GM12878 (cell line): ENCODE data around the gene SFTPB. TPM values are rescaled to one million over a fixed set of nuclear protein-coding genes. Genes with fewer than 3 reads are reported as not detected.

Experiments
- ATAC-seq: fragments of 200-7000 bp; cut with Tn5 transposase; 3 replicates; pipeline ENCODE4 v1.9.1; 2020; ENCODE audit warnings: mild to moderate bottlenecking, moderate library complexity
- BruUV-seq: library from RNA; stranded (reverse); fragments of 400-500 nt; replicated peaks from 2 replicates; lab custom pipeline; 2021; lab: Mats Ljungman, UMichigan
- CTCF ChIA-PET: fragments of 300-600 bp; sonication (Branson Sonifier 250); formaldehyde crosslinking; extraction: SDS; loops from one replicate; lab custom pipeline; 2021; ENCODE audit warnings: inconsistent platforms; lab: Yijun Ruan, JAX
- POLR2A ChIA-PET: fragments of 350-600 bp; formaldehyde crosslinking; extraction: SDS; loops from one replicate; lab custom pipeline; 2021; ENCODE audit warnings: inconsistent platforms; lab: Charles Lee
- RAD21 ChIA-PET: fragments of 300-600 bp; sonication (Branson Sonifier 250); formaldehyde crosslinking; loops from one replicate; lab custom pipeline; 2023; ENCODE audit warnings: antibody characterized with exemption; ENCODE audit not compliant: unreplicated experiment; lab: Charles Lee
- SMC1A ChIA-PET: fragments of 300-600 bp; sonication (Branson Sonifier 250); formaldehyde crosslinking; loops from one replicate; lab custom pipeline; 2023; ENCODE audit not compliant: unreplicated experiment, uncharacterized antibody; lab: Charles Lee
- DNase-seq: peaks from one replicate; pipeline ENCODE4 v3.0.0-alpha.2; 2011; ENCODE audit warnings: low read depth, low spot score
- FAIRE-seq: peaks from 3 replicates; lab custom pipeline; 2011; peaks lifted over from hg19 to GRCh38; lab: Jason Lieb, UNC
- H2AFZ ChIP-seq: 2 replicates; pipeline ENCODE4 v1.6.0; 2011; ENCODE audit warnings: low read depth, low read length, control low read depth; ENCODE audit not compliant: control insufficient read depth
- H3K27ac ChIP-seq: 2 replicates; pipeline ENCODE4 v1.5.1; 2011; ENCODE audit warnings: control low read depth; ENCODE audit not compliant: control insufficient read depth, insufficient read depth
- H3K27me3 ChIP-seq, 2 experiments: replicated peaks in 1 of 2; 2 replicates each; pipeline versions ENCODE4 v1.6.0 to v1.6.1; 2011; ENCODE audit warnings: low read length in 1 of 2; ENCODE audit not compliant: control insufficient read depth in 2 of 2, insufficient read depth in 2 of 2
- H3K36me3 ChIP-seq, 2 experiments: 2 replicates each; pipeline ENCODE4 v1.5.1; 2011; ENCODE audit warnings: low read length in 1 of 2; ENCODE audit not compliant: control insufficient read depth in 2 of 2, insufficient read depth in 2 of 2
- H3K4me1 ChIP-seq: 2 replicates; pipeline ENCODE4 v1.6.1; 2011; ENCODE audit warnings: mild to moderate bottlenecking, low read length, moderate library complexity, mixed read lengths; ENCODE audit not compliant: control insufficient read depth, insufficient read depth
- H3K4me2 ChIP-seq: 2 replicates; pipeline ENCODE4 v1.6.0; 2011; ENCODE audit warnings: control low read depth; ENCODE audit not compliant: control insufficient read depth, insufficient read depth
- H3K4me3 ChIP-seq: fragments of 200-600 bp; sonication (generic); 2 replicates; pipeline ENCODE4 v1.5.1; 2016
- H3K79me2 ChIP-seq: 2 replicates; pipeline ENCODE4 v1.6.0; 2011; ENCODE audit warnings: low read length; ENCODE audit not compliant: control insufficient read depth, insufficient read depth
- H3K9ac ChIP-seq: 2 replicates; pipeline ENCODE4 v1.8.0; 2011; ENCODE audit warnings: low read length, control low read depth, mixed read lengths; ENCODE audit not compliant: control insufficient read depth, insufficient read depth
- H3K9me3 ChIP-seq: replicated peaks from 3 replicates; pipeline ENCODE4 v1.5.1; 2011; ENCODE audit warnings: mild to moderate bottlenecking, low read length; ENCODE audit not compliant: control insufficient read depth, insufficient read depth
- H4K20me1 ChIP-seq: 2 replicates; pipeline ENCODE4 v1.6.0; 2011; ENCODE audit not compliant: control insufficient read depth, insufficient read depth
- RUNX3 ChIP-seq: IDR thresholded peaks from 2 replicates; pipeline ENCODE4 v1.6.1; 2012; ENCODE audit warnings: low read length, inconsistent platforms
- WGBS: methylation state at CpG from one replicate; pipeline ENCODE4 v1.1.6; 2016; ENCODE audit warnings: low lambda C conversion rate; ENCODE audit not compliant: insufficient replicate concordance, insufficient coverage; ENCODE audit errors: missing lambda C conversion rate; 5-methylcytosine and 5-hydroxymethylcytosine counted together
- in situ Hi-C: fragments of 300-500 bp; cut with MboI; formaldehyde crosslinking; loops from 9 replicates; pipeline ENCODE4 v1.14.3; 2018; ENCODE audit warnings: mixed read lengths
- intact Hi-C: fragments of 100-400 bp; cut with micrococcal nuclease; formaldehyde crosslinking; loops from one replicate; pipeline ENCODE4 v1.14.2; 2022; ENCODE audit not compliant: unreplicated experiment
- polyA plus RNA-seq, 11 experiments: library from polyadenylated mRNA; depleted of rRNA in 4 of 11; unstranded in 6 of 11; stranded (reverse) in 5 of 11; fragments of >200 nt; fragmentation: Nextera tagmentation in 4 of 11; fragmentation: Illumina TruSeq in 1 of 11; extraction: Ambion mirVana in 4 of 11; extraction: Trizol in 1 of 11; gene quantifications; 1 replicate in 1 of 11; 2 replicates in 10 of 11; pipeline versions ENCODE4 v1.2.1 to v1.2.3, GENCODE V29; 2011 to 2016; ENCODE audit warnings: inconsistent platforms in 2 of 11, missing spikeins in 2 of 11, low read depth in 1 of 11
- total RNA-seq, 4 experiments: library from RNA; depleted of rRNA in 3 of 4; stranded (reverse); fragments of >200 nt in 3 of 4; fragmentation: Illumina TruSeq in 1 of 4; extraction: Trizol in 1 of 4; gene quantifications; 2 replicates each; pipeline versions ENCODE4 v1.2.1 to v1.2.3, GENCODE V29; 2013 to 2021
- TF ChIP-seq, protein P1 (sequence below): fragments of 450-650 bp; IDR thresholded peaks from 2 replicates; pipeline ENCODE4 v1.6.1; 2018; ENCODE audit warnings: mild to moderate bottlenecking, low read depth, moderate library complexity; ENCODE audit not compliant: partially characterized antibody
- TF ChIP-seq, protein P2 (sequence below): IDR thresholded peaks from 2 replicates; pipeline ENCODE4 v1.6.1; 2012; ENCODE audit warnings: mild to moderate bottlenecking, low read depth, low read length

SFTPB gene
- total and polyA plus RNA-seq, 10 of the 15 experiments (the other 5 are each of a cell fraction or from before 2014, with no cell fraction given) = 0.02 to 5.3 TPM; not detected in 8

DNA sequence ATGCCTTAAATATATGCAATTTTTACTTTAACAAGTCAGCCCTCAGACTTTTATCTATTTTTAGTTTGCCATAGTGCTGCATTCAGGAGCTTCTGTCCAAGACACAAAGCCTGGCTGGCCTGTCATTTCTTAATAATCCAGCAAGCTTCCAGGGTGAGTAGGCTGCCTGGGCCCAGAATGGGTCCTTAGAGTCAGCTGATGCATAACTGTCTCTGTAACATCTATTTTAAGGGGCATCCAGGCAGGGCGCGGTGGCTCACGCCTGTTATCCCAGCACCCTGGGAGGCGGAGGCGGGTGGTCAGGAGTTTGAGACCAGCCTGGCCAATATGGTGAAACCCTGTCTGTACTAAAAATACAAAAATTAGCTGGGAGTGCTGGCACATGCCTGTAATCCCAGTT lies 14.4 kb upstream of the SFTPB start:
- intact Hi-C loops = no loop called here
- TF ChIP-seq RUNX3 = no peak
- TF ChIP-seq, protein P1, sequence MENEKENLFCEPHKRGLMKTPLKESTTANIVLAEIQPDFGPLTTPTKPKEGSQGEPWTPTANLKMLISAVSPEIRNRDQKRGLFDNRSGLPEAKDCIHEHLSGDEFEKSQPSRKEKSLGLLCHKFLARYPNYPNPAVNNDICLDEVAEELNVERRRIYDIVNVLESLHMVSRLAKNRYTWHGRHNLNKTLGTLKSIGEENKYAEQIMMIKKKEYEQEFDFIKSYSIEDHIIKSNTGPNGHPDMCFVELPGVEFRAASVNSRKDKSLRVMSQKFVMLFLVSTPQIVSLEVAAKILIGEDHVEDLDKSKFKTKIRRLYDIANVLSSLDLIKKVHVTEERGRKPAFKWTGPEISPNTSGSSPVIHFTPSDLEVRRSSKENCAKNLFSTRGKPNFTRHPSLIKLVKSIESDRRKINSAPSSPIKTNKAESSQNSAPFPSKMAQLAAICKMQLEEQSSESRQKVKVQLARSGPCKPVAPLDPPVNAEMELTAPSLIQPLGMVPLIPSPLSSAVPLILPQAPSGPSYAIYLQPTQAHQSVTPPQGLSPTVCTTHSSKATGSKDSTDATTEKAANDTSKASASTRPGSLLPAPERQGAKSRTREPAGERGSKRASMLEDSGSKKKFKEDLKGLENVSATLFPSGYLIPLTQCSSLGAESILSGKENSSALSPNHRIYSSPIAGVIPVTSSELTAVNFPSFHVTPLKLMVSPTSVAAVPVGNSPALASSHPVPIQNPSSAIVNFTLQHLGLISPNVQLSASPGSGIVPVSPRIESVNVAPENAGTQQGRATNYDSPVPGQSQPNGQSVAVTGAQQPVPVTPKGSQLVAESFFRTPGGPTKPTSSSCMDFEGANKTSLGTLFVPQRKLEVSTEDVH = no peak
- TF ChIP-seq, protein P2, sequence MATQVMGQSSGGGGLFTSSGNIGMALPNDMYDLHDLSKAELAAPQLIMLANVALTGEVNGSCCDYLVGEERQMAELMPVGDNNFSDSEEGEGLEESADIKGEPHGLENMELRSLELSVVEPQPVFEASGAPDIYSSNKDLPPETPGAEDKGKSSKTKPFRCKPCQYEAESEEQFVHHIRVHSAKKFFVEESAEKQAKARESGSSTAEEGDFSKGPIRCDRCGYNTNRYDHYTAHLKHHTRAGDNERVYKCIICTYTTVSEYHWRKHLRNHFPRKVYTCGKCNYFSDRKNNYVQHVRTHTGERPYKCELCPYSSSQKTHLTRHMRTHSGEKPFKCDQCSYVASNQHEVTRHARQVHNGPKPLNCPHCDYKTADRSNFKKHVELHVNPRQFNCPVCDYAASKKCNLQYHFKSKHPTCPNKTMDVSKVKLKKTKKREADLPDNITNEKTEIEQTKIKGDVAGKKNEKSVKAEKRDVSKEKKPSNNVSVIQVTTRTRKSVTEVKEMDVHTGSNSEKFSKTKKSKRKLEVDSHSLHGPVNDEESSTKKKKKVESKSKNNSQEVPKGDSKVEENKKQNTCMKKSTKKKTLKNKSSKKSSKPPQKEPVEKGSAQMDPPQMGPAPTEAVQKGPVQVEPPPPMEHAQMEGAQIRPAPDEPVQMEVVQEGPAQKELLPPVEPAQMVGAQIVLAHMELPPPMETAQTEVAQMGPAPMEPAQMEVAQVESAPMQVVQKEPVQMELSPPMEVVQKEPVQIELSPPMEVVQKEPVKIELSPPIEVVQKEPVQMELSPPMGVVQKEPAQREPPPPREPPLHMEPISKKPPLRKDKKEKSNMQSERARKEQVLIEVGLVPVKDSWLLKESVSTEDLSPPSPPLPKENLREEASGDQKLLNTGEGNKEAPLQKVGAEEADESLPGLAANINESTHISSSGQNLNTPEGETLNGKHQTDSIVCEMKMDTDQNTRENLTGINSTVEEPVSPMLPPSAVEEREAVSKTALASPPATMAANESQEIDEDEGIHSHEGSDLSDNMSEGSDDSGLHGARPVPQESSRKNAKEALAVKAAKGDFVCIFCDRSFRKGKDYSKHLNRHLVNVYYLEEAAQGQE = no peak
- TF ChIP-seq, all 136 proteins: peak for 0
- Histone ChIP-seq H3K27ac (no peak overlapping the region), H4K20me1 (no peaks in the 10 kb centered on the region), H3K36me3 (no peaks in the 10 kb centered on the region), H3K4me2 (no peak overlapping the region), H3K79me2 (no peaks in the 10 kb centered on the region), H3K9me3 (no peaks in the 10 kb centered on the region), H3K27me3 (no peaks in the 10 kb centered on the region), H3K4me1 (no peaks in the 10 kb centered on the region; the same call in 1 of the 2 replicates), H3K4me3 (no peak overlapping the region), H3K9ac (no peak overlapping the region), H2AFZ (no peak overlapping the region)
- ChIA-PET SMC1A (interaction anchor here (5.1 kb wide), 1 partner anchor 25 kb away, joined by 75 read pairs; no protein-coding TSS in a partner anchor), RAD21 (interaction anchor here (2.9 to 8.3 kb wide), 2 partner anchors 24 to 45 kb away, joined by 8 to 94 read pairs; no protein-coding TSS in a partner anchor), CTCF (interaction anchor here (1.6 to 9.3 kb wide), 3 partner anchors 25 to 46 kb away, joined by 6 to 194 read pairs (median 12); no protein-coding TSS in a partner anchor), POLR2A (interaction anchor here (0.7 kb wide), 1 partner anchor 54 kb away, joined by 3 read pairs; no protein-coding TSS in a partner anchor)
- FAIRE-seq = no peak
- WGBS = 91% methylated on average over 5 of the region's 5 CpGs
- no TSS peak for BruUV-seq
- in situ Hi-C loops = no loop called here
- no peak for DNase-seq
- no peak for ATAC-seq
